ENCODE data around the gene ENDOV. TPM values are rescaled to one million over a fixed set of nuclear protein-coding genes. Genes with fewer than 3 reads are reported as not detected.
A peak's percentile ranks its signal among the peaks of the same experiment; 100 is the strongest.
"Not testable (repeated sequence)": the region's sequence is repeated elsewhere in the genome, so short reads cannot be mapped to it uniquely, and the experiment has no call there.

ENDOV gene
- total RNA-seq, 1 donor from 2014 or later: 30.7 TPM

GRCh38 chr17:80394629-80395216 is 20.2 kb upstream of the ENDOV start:
- Mint-ChIP-seq H3K27me3 (no peaks in the 10 kb centered on the region), H3K36me3 (peaks cover 5% of the 10 kb centered on the region), H3K4me1 (ENCODE audit: unreplicated experiment) (peaks cover 4% of the 10 kb centered on the region), H3K9me3 (no peaks in the 10 kb centered on the region), H3K4me3 (no peak overlapping the region), H3K27ac (peak overlapping the region; percentile 25)
- TF ChIP-seq CTCF (conservative IDR thresholded peaks at IDR 0.05): no peak
- DNase-seq (ENCODE audit: extremely low spot score, unreplicated experiment): no peak

- no peak overlapping the region for H3K4me3 Mint-ChIP-seq
Observed at GRCh38 chr17:80395402-80396151, 19.4 kb upstream of the ENDOV start.

GRCh38 chr17:80396157-80397033 is 18.6 kb upstream of the ENDOV start:
- Mint-ChIP-seq H3K36me3 (peaks cover 5% of the 10 kb centered on the region), H3K4me3 (no peak overlapping the region), H3K27me3 (peaks cover 7% of the 10 kb centered on the region), H3K27ac (no peak overlapping the region), H3K4me1 (ENCODE audit: unreplicated experiment) (peaks cover 4% of the 10 kb centered on the region), H3K9me3 (no peaks in the 10 kb centered on the region)
- TF ChIP-seq CTCF (conservative IDR thresholded peaks at IDR 0.05): no peak
- no peak for DNase-seq (ENCODE audit: extremely low spot score, unreplicated experiment)

More at GRCh38 chr17:80395402-80396151, 19.4 kb upstream of the ENDOV start:
- peaks cover 5% of the 10 kb centered on the region for H3K36me3 Mint-ChIP-seq
- H3K27me3 Mint-ChIP-seq: peaks cover 2% of the 10 kb centered on the region
- no peak for DNase-seq (ENCODE audit: extremely low spot score, unreplicated experiment)
- peaks cover 4% of the 10 kb centered on the region for H3K4me1 Mint-ChIP-seq (ENCODE audit: unreplicated experiment)
- H3K27ac Mint-ChIP-seq: no peak overlapping the region
- TF ChIP-seq CTCF (conservative IDR thresholded peaks at IDR 0.05): peak; percentile 13
- no peaks in the 10 kb centered on the region for H3K9me3 Mint-ChIP-seq

- H3K4me3 Mint-ChIP-seq: no peak overlapping the region
- H3K36me3 Mint-ChIP-seq: peaks cover 3% of the 10 kb centered on the region
- H3K27me3 Mint-ChIP-seq: peaks cover 8% of the 10 kb centered on the region
- H3K27ac Mint-ChIP-seq: no peak overlapping the region
- no peak for TF ChIP-seq CTCF (conservative IDR thresholded peaks at IDR 0.05)
- peaks cover 4% of the 10 kb centered on the region for H3K4me1 Mint-ChIP-seq (ENCODE audit: unreplicated experiment)
- no peaks in the 10 kb centered on the region for H3K9me3 Mint-ChIP-seq
- no peak for DNase-seq (ENCODE audit: extremely low spot score, unreplicated experiment)
Observed at GRCh38 chr17:80397034-80397387, 18.0 kb upstream of the ENDOV start.

GRCh38 chr17:80397686-80398085 is 17.3 kb upstream of the ENDOV start:
- no peaks in the 10 kb centered on the region for H3K36me3 Mint-ChIP-seq
- H3K4me1 Mint-ChIP-seq (ENCODE audit: unreplicated experiment): peaks cover 4% of the 10 kb centered on the region
- TF ChIP-seq CTCF (conservative IDR thresholded peaks at IDR 0.05): no peak
- peaks cover 8% of the 10 kb centered on the region for H3K27me3 Mint-ChIP-seq
- H3K9me3 Mint-ChIP-seq: no peaks in the 10 kb centered on the region
- no peak for DNase-seq (ENCODE audit: extremely low spot score, unreplicated experiment)
- H3K4me3 Mint-ChIP-seq: no peak overlapping the region
- H3K27ac Mint-ChIP-seq: peak overlapping the region; percentile 25

GRCh38 chr17:80401086-80401485 is 13.9 kb upstream of the ENDOV start:
- not testable (repeated sequence) for H3K4me3 Mint-ChIP-seq; DNase-seq (ENCODE audit: extremely low spot score, unreplicated experiment); H3K27me3 Mint-ChIP-seq; H3K9me3 Mint-ChIP-seq; H3K36me3 Mint-ChIP-seq; H3K4me1 Mint-ChIP-seq (ENCODE audit: unreplicated experiment)
- H3K27ac Mint-ChIP-seq: peak overlapping the region; percentile 3

- H3K27me3 Mint-ChIP-seq, H3K9me3 Mint-ChIP-seq: not testable (repeated sequence)
Observed at GRCh38 chr17:80402102-80402501, 12.9 kb upstream of the ENDOV start.

More at GRCh38 chr17:80402102-80402501, 12.9 kb upstream of the ENDOV start:
- not testable (repeated sequence) for H3K4me1 Mint-ChIP-seq (ENCODE audit: unreplicated experiment); H3K27ac Mint-ChIP-seq; H3K36me3 Mint-ChIP-seq; DNase-seq (ENCODE audit: extremely low spot score, unreplicated experiment); H3K4me3 Mint-ChIP-seq
